PC-9 (cell line): Measurements from ENCODE around the gene CST4. TPM values are rescaled to one million over a fixed set of nuclear protein-coding genes. Genes with fewer than 3 reads are reported as not detected.

ENCODE experiments used
- BruUV-seq: library from RNA; stranded (reverse); fragments of 400-500 nt; replicated peaks from 2 replicates; lab custom pipeline; 2021; lab: Mats Ljungman, UMichigan
- CTCF ChIA-PET: fragments of 300-600 bp; sonication (Branson Sonifier 250); formaldehyde crosslinking; loops from one replicate; lab custom pipeline; 2022; ENCODE audit warnings: antibody characterized with exemption; lab: Charles Lee
- POLR2A ChIA-PET: fragments of 300-600 bp; sonication (Branson Sonifier 250); formaldehyde crosslinking; loops from one replicate; lab custom pipeline; 2022; ENCODE audit warnings: antibody characterized with exemption; ENCODE audit not compliant: unreplicated experiment; lab: Charles Lee
- DNase-seq, 2 experiments: peaks; one replicate each; pipeline versions ENCODE4 v3.0.0 to v3.0.0-alpha.2; 2015 to 2022; ENCODE audit warnings: mixed read lengths in 1 of 2
- H2AFZ ChIP-seq: fragments of 200-600 bp; sonication (generic); 2 replicates; pipeline ENCODE4 v1.8.1; 2017; ENCODE audit warnings: antibody characterized with exemption
- H3F3A ChIP-seq: fragments of 200-600 bp; sonication (generic); 2 replicates; pipeline ENCODE4 v1.8.1; 2017; ENCODE audit warnings: antibody characterized with exemption, mild to moderate bottlenecking, low read depth; ENCODE audit not compliant: insufficient read depth
- H3K27ac ChIP-seq: fragments of 200-600 bp; sonication (generic); 2 replicates; pipeline ENCODE4 v1.6.1; 2016; ENCODE audit warnings: mixed run types
- H3K27me3 ChIP-seq: fragments of 200-600 bp; sonication (generic); 2 replicates; pipeline ENCODE4 v1.6.1; 2016; ENCODE audit warnings: low read depth, mixed run types; ENCODE audit not compliant: insufficient read depth
- H3K36me3 ChIP-seq: fragments of 200-600 bp; sonication (generic); 2 replicates; pipeline ENCODE4 v1.6.1; 2016; ENCODE audit warnings: low read depth, mixed run types
- H3K4me1 ChIP-seq: fragments of 200-600 bp; sonication (generic); replicated peaks from 2 replicates; pipeline ENCODE4 v1.6.1; 2016; ENCODE audit warnings: mixed run types; ENCODE audit not compliant: insufficient read depth
- H3K4me2 ChIP-seq: fragments of 200-600 bp; sonication (generic); 2 replicates; pipeline ENCODE4 v1.6.1; 2017; ENCODE audit warnings: mixed run types
- H3K4me3 ChIP-seq: fragments of 200-600 bp; sonication (generic); 2 replicates; pipeline ENCODE4 v1.6.1; 2016; ENCODE audit warnings: mixed run types
- H3K79me2 ChIP-seq: fragments of 200-600 bp; sonication (generic); 2 replicates; pipeline ENCODE4 v1.6.1; 2017; ENCODE audit warnings: low read depth, mixed run types
- H3K9me2 ChIP-seq: fragments of 200-600 bp; sonication (generic); 2 replicates; pipeline ENCODE4 v1.8.1; 2017; ENCODE audit warnings: mild to moderate bottlenecking; ENCODE audit not compliant: insufficient read depth
- H3K9me3 ChIP-seq: fragments of 200-600 bp; sonication (generic); 2 replicates; pipeline ENCODE4 v1.8.1; 2016; ENCODE audit warnings: low read depth; ENCODE audit not compliant: insufficient read depth
- H4K20me1 ChIP-seq: fragments of 200-600 bp; sonication (generic); 2 replicates; pipeline ENCODE4 v1.8.1; 2017; ENCODE audit not compliant: insufficient read depth
- CTCF ChIP-seq: fragments of 200-600 bp; sonication (generic); conservative IDR thresholded peaks from 2 replicates; pipeline ENCODE4 v1.6.1; 2017; ENCODE audit warnings: mixed run types, antibody characterized with exemption, mild to moderate bottlenecking, moderate library complexity
- EZH2 ChIP-seq: fragments of 200-600 bp; sonication (generic); IDR thresholded peaks from 2 replicates; pipeline ENCODE4 v1.8.0; 2017; ENCODE audit warnings: antibody characterized with exemption, low read depth
- intact Hi-C: fragments of 100-400 bp; cut with micrococcal nuclease; formaldehyde crosslinking; loops from one replicate; pipeline ENCODE4 v1.10.0; 2022; ENCODE audit not compliant: unreplicated experiment
- total RNA-seq: library from RNA; stranded (reverse); gene quantifications from 2 replicates; pipeline ENCODE4 v1.2.3, GENCODE V29; 2021

CST4 gene
- total RNA-seq, 1 experiment from 2014 or later = not detected

- ChIA-PET POLR2A (no interaction called here), CTCF (interaction anchor here (0.7 kb wide), 1 partner anchor 252 kb away, joined by 3 read pairs; no protein-coding TSS in a partner anchor)
Measured at GRCh38 chr20:23667666-23668065, 21.2 kb downstream of the CST4 start.

GRCh38 chr20:23666698-23667097 is 22.1 kb downstream of the CST4 start:
- Histone ChIP-seq H3K9me2 (no peaks in the 10 kb centered on the region), H3K4me2 (no peak overlapping the region), H2AFZ (no peak overlapping the region), H3K4me3 (no peak overlapping the region), H3K79me2 (no peaks in the 10 kb centered on the region), H3K36me3 (no peaks in the 10 kb centered on the region), H3K27me3 (no peaks in the 10 kb centered on the region), H3K9me3 (no peaks in the 10 kb centered on the region), H3K27ac (no peak overlapping the region), H3K4me1 (no peaks in the 10 kb centered on the region), H3F3A (no peaks in the 10 kb centered on the region), H4K20me1 (no peaks in the 10 kb centered on the region)
- no peak for DNase-seq
- POLR2A ChIA-PET = no interaction called here
- TF ChIP-seq CTCF (no peak), EZH2 (no peak)
- CTCF ChIA-PET = interaction anchor here (0.6 kb wide), 1 partner anchor 31 kb away, joined by 3 read pairs; no protein-coding TSS in a partner anchor
- no TSS peak for BruUV-seq
- intact Hi-C loops = loop anchor here (1.0 to 5.0 kb wide), 2 partner anchors 60 to 221 kb away; no protein-coding TSS in a partner anchor

More at GRCh38 chr20:23667666-23668065, 21.2 kb downstream of the CST4 start:
- no peaks in the 10 kb centered on the region for H3K79me2 ChIP-seq
- H4K20me1 ChIP-seq = no peaks in the 10 kb centered on the region
- no peak overlapping the region for H3K27ac ChIP-seq
- H2AFZ ChIP-seq = no peak overlapping the region
- no peaks in the 10 kb centered on the region for H3K36me3 ChIP-seq
- H3K9me3 ChIP-seq = no peaks in the 10 kb centered on the region
- H3K4me3 ChIP-seq = no peak overlapping the region
- TF ChIP-seq EZH2 (no peak), CTCF (no peak)
- DNase-seq = no peak
- H3F3A ChIP-seq = no peaks in the 10 kb centered on the region
- no peaks in the 10 kb centered on the region for H3K27me3 ChIP-seq
- H3K9me2 ChIP-seq = no peaks in the 10 kb centered on the region
- H3K4me1 ChIP-seq = peaks cover 6% of the 10 kb centered on the region
- no peak overlapping the region for H3K4me2 ChIP-seq
- intact Hi-C loops = loop anchor here (2.0 to 5.0 kb wide), 2 partner anchors 107 to 220 kb away; no protein-coding TSS in a partner anchor
- no TSS peak for BruUV-seq

DNA sequence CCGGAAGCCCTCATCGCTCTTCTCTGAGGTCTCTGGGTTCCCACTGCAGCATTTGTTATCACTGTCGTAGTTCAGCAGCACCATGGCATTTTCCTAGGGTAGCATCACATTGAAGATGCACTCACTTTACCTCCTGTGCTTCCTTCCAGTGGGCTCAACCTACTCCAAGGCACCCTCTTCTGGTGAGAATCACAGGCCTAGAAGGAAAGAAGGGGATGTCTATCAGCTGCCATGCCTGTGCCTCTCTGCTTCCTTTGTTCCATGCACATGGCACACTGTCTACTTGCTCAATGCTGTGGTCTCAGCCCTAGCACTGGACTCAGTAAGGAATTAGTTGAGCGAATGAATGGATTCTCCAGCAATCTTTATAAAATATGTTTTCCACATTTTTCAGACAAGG is 22.6 kb downstream of the CST4 start:
- no peak for DNase-seq
- CTCF ChIA-PET = interaction anchor here (0.6 kb wide), 1 partner anchor 30 kb away, joined by 3 read pairs; no protein-coding TSS in a partner anchor
- H3K79me2 ChIP-seq = no peaks in the 10 kb centered on the region
- H3K27ac ChIP-seq = no peak overlapping the region
- H3F3A ChIP-seq = no peaks in the 10 kb centered on the region; the same call in 1 of the 2 replicates
- no peak overlapping the region for H3K4me2 ChIP-seq
- H3K27me3 ChIP-seq = no peaks in the 10 kb centered on the region
- no TSS peak for BruUV-seq
- intact Hi-C loops = loop anchor here (1.0 to 5.0 kb wide), 2 partner anchors 60 to 221 kb away; no protein-coding TSS in a partner anchor
- no peaks in the 10 kb centered on the region for H3K36me3 ChIP-seq
- TF ChIP-seq EZH2 (no peak), CTCF (no peak)
- POLR2A ChIA-PET = no interaction called here
- H3K9me2 ChIP-seq = no peaks in the 10 kb centered on the region
- H4K20me1 ChIP-seq = no peaks in the 10 kb centered on the region
- no peak overlapping the region for H3K4me3 ChIP-seq
- no peaks in the 10 kb centered on the region for H3K9me3 ChIP-seq
- no peak overlapping the region for H2AFZ ChIP-seq
- H3K4me1 ChIP-seq = no peaks in the 10 kb centered on the region
